PC-3 (cell line): Measurements from ENCODE around the gene SEZ6L2. TPM values are rescaled to one million over a fixed set of nuclear protein-coding genes. Genes with fewer than 3 reads are reported as not detected.

ENCODE experiments used
- ATAC-seq: fragments of 200-7000 bp; cut with Tn5 transposase; 2 replicates; pipeline ENCODE4 v1.9.1; 2020; ENCODE audit warnings: mild to moderate bottlenecking, moderate library complexity
- BruUV-seq: library from RNA; stranded (reverse); fragments of 400-500 nt; replicated peaks from 2 replicates; lab custom pipeline; 2021; lab: Mats Ljungman, UMichigan
- CTCF ChIA-PET: fragments of 300-600 bp; sonication (Branson Sonifier 250); formaldehyde crosslinking; loops from one replicate; lab custom pipeline; 2022; ENCODE audit warnings: antibody characterized with exemption; lab: Charles Lee
- POLR2A ChIA-PET: fragments of 300-600 bp; sonication (Branson Sonifier 250); formaldehyde crosslinking; loops from one replicate; lab custom pipeline; 2022; ENCODE audit warnings: antibody characterized with exemption; ENCODE audit not compliant: unreplicated experiment; lab: Charles Lee
- DNase-seq: peaks from one replicate; pipeline ENCODE4 v3.0.0-alpha.2; 2015
- H2AFZ ChIP-seq: fragments of 300-600 bp; sonication (generic); 2 replicates; pipeline ENCODE4 v1.6.0; 2016; ENCODE audit warnings: antibody characterized with exemption, low read length
- H3F3A ChIP-seq: fragments of 300-600 bp; sonication (generic); one replicate; pipeline ENCODE4 v1.6.0; 2017; ENCODE audit warnings: antibody characterized with exemption, low read length, control low read depth, mild to moderate bottlenecking; ENCODE audit not compliant: unreplicated experiment
- H3K27ac ChIP-seq: fragments of 300-600 bp; sonication (generic); 2 replicates; pipeline ENCODE4 v1.5.1; 2016; ENCODE audit warnings: mild to moderate bottlenecking, low read length
- H3K27me3 ChIP-seq: fragments of 300-600 bp; sonication (generic); 2 replicates; pipeline ENCODE4 v1.6.1; 2016; ENCODE audit warnings: low read length, mixed read lengths
- H3K36me3 ChIP-seq: fragments of 300-600 bp; sonication (generic); 2 replicates; pipeline ENCODE4 v1.6.1; 2016; ENCODE audit warnings: low read depth, mixed run types, low read length, mixed read lengths
- H3K4me1 ChIP-seq: fragments of 300-600 bp; sonication (generic); 2 replicates; pipeline ENCODE4 v1.5.1; 2016; ENCODE audit warnings: low read length; ENCODE audit not compliant: insufficient read depth
- H3K4me2 ChIP-seq: fragments of 300-600 bp; sonication (generic); 2 replicates; pipeline ENCODE4 v1.6.0; 2016; ENCODE audit warnings: low read length
- H3K4me3 ChIP-seq: fragments of 300-600 bp; sonication (generic); 2 replicates; pipeline ENCODE4 v1.5.1; 2016; ENCODE audit warnings: mild to moderate bottlenecking, low read length, mixed read lengths
- H3K79me2 ChIP-seq: fragments of 300-600 bp; sonication (generic); 2 replicates; pipeline ENCODE4 v1.6.1; 2017; ENCODE audit warnings: low read length, mixed read lengths
- H3K9ac ChIP-seq: fragments of 300-600 bp; sonication (generic); 2 replicates; pipeline ENCODE4 v1.6.0; 2016; ENCODE audit warnings: mild to moderate bottlenecking, low read length
- H3K9me2 ChIP-seq: fragments of 300-600 bp; sonication (generic); replicated peaks from 2 replicates; pipeline ENCODE4 v1.6.1; 2016; ENCODE audit warnings: mixed run types, low read length, mixed read lengths
- H3K9me3 ChIP-seq: fragments of 300-600 bp; sonication (generic); 2 replicates; pipeline ENCODE4 v1.6.1; 2016; ENCODE audit warnings: low read length, mixed read lengths
- H4K20me1 ChIP-seq: fragments of 300-600 bp; sonication (generic); 2 replicates; pipeline ENCODE4 v1.6.1; 2016; ENCODE audit warnings: low read length, mixed read lengths
- CTCF ChIP-seq: fragments of 300-600 bp; sonication (generic); conservative IDR thresholded peaks from 2 replicates; pipeline ENCODE4 v1.5.1; 2017; ENCODE audit warnings: antibody characterized with exemption, low read depth, mild to moderate bottlenecking, low read length
- EZH2 ChIP-seq: fragments of 300-600 bp; sonication (generic); IDR thresholded peaks from one replicate; pipeline ENCODE4 v1.6.1; 2017; ENCODE audit warnings: antibody characterized with exemption, mild to moderate bottlenecking, low read length; ENCODE audit not compliant: unreplicated experiment
- EZH2phosphoT487 ChIP-seq: fragments of 300-600 bp; sonication (generic); IDR thresholded peaks from 2 replicates; pipeline ENCODE4 v1.6.1; 2018; ENCODE audit warnings: mild to moderate bottlenecking, antibody characterized with exemption, low read length, borderline replicate concordance
- intact Hi-C: fragments of 100-400 bp; cut with micrococcal nuclease; formaldehyde crosslinking; loops from 2 replicates; pipeline ENCODE4 v1.9.0; 2023
- total RNA-seq: library from RNA; depleted of rRNA; stranded (reverse); fragments of >200 nt; gene quantifications from 2 replicates; pipeline ENCODE4 v1.2.3, GENCODE V29; 2014

The SEZ6L2 gene
- total RNA-seq, 1 experiment from 2014 or later: 25.3 TPM

GRCh38 chr16:29927070-29927905 lies 27.9 kb upstream of the SEZ6L2 start:
- POLR2A ChIA-PET: interaction anchor here (0.6 kb wide), 1 partner anchor 14 kb away, joined by 3 read pairs; no protein-coding TSS in a partner anchor
- BruUV-seq: no TSS peak
- no peak overlapping the region for H3K27ac ChIP-seq
- ATAC-seq (no peak), DNase-seq (no peak)
- H3K9me3 ChIP-seq: no peaks in the 10 kb centered on the region
- H3K4me2 ChIP-seq: peak overlapping the region; percentile 89
- TF ChIP-seq CTCF (no peak), EZH2phosphoT487 (no peak), EZH2 (no peak)
- H3K9ac ChIP-seq: peak overlapping the region; percentile 91; the same call in 1 of the 2 replicates
- H3F3A ChIP-seq: no peaks in the 10 kb centered on the region
- H3K4me3 ChIP-seq: peak overlapping the region; percentile 92
- H2AFZ ChIP-seq: no peak overlapping the region
- CTCF ChIA-PET: no interaction called here
- H3K4me1 ChIP-seq: peaks cover 15% of the 10 kb centered on the region; the same call in 1 of the 2 replicates
- no peaks in the 10 kb centered on the region for H4K20me1 ChIP-seq
- no peaks in the 10 kb centered on the region for H3K27me3 ChIP-seq
- peaks cover 33% of the 10 kb centered on the region for H3K79me2 ChIP-seq
- no peaks in the 10 kb centered on the region for H3K36me3 ChIP-seq
- intact Hi-C loops: loop anchor here (2.0 to 5.0 kb wide), 2 partner anchors 18 to 45 kb away; partner anchors contain the start of gene TAOK2
- H3K9me2 ChIP-seq: no peaks in the 10 kb centered on the region

- ATAC-seq (peak; percentile 46; the same call in 1 of the 2 replicates), DNase-seq (peak; percentile 19)
- H3K27ac ChIP-seq: peak overlapping the region; percentile 62
- no peaks in the 10 kb centered on the region for H3K9me3 ChIP-seq
- no TSS peak for BruUV-seq
- no peaks in the 10 kb centered on the region for H3K36me3 ChIP-seq
- intact Hi-C loops: loop anchor here (2.0 to 5.0 kb wide), 2 partner anchors 18 to 46 kb away; partner anchors contain the start of gene TAOK2
- H3K4me2 ChIP-seq: peak overlapping the region; percentile 89
- no peaks in the 10 kb centered on the region for H3K9me2 ChIP-seq
- no peaks in the 10 kb centered on the region for H3K27me3 ChIP-seq
- peak overlapping the region; percentile 91 for H3K9ac ChIP-seq
- peak overlapping the region; percentile 92 for H3K4me3 ChIP-seq
- H3K79me2 ChIP-seq: peaks cover 33% of the 10 kb centered on the region
- ChIA-PET CTCF (no interaction called here), POLR2A (interaction anchor here (0.6 to 1.0 kb wide), 4 partner anchors 14 to 49 kb away, joined by 3 to 5 read pairs (median 3); partner anchors contain the start of genes SEZ6L2 and TAOK2)
- H2AFZ ChIP-seq: peak overlapping the region; percentile 88
- TF ChIP-seq CTCF (no peak), EZH2phosphoT487 (no peak), EZH2 (no peak)
- H4K20me1 ChIP-seq: no peaks in the 10 kb centered on the region
- peaks cover 15% of the 10 kb centered on the region; the same call in 1 of the 2 replicates for H3K4me1 ChIP-seq
- no peaks in the 10 kb centered on the region for H3F3A ChIP-seq
Measured at GRCh38 chr16:29926711-29927052, 27.3 kb upstream of the SEZ6L2 start.
